H9 (cell line): Measurements from ENCODE around the gene MED7. TPM values are rescaled to one million over a fixed set of nuclear protein-coding genes. Genes with fewer than 3 reads are reported as not detected.

Source experiments
- DNase-seq: peaks from one replicate; pipeline ENCODE4 v3.0.0-alpha.2; 2017
- H2AFZ ChIP-seq: one replicate; pipeline ENCODE4 v1.6.1; 2013; ENCODE audit warnings: mild to moderate bottlenecking, low read length, control low read depth, moderate library complexity
- H2AK5ac ChIP-seq: 2 replicates; pipeline ENCODE4 v1.6.1; 2013; ENCODE audit warnings: low read length, control low read depth, mixed read lengths; ENCODE audit not compliant: insufficient read length
- H2BK120ac ChIP-seq: one replicate; pipeline ENCODE4 v1.6.1; 2013; ENCODE audit warnings: low read depth, mild to moderate bottlenecking, low read length, control low read depth, inconsistent platforms; ENCODE audit not compliant: poor library complexity, severe bottlenecking
- H2BK12ac ChIP-seq: 2 replicates; pipeline ENCODE4 v1.6.1; 2013; ENCODE audit warnings: low read length, control low read depth, mixed read lengths, low read depth; ENCODE audit not compliant: insufficient read length
- H2BK15ac ChIP-seq: 2 replicates; pipeline ENCODE4 v1.6.1; 2013; ENCODE audit warnings: low read depth, low read length, control low read depth
- H2BK20ac ChIP-seq: one replicate; pipeline ENCODE4 v1.6.1; 2013; ENCODE audit warnings: low read depth, mild to moderate bottlenecking, low read length, control low read depth, inconsistent platforms; ENCODE audit not compliant: poor library complexity, severe bottlenecking
- H2BK5ac ChIP-seq: 2 replicates; pipeline ENCODE4 v1.6.1; 2013; ENCODE audit warnings: low read length, control low read depth, mixed read lengths; ENCODE audit not compliant: insufficient read length
- H3K14ac ChIP-seq: 2 replicates; pipeline ENCODE4 v1.6.1; 2013; ENCODE audit warnings: low read length, control low read depth; ENCODE audit not compliant: insufficient read depth
- H3K18ac ChIP-seq: 2 replicates; pipeline ENCODE4 v1.6.1; 2013; ENCODE audit warnings: low read depth, mild to moderate bottlenecking, mixed read lengths, low read length, control low read depth; ENCODE audit not compliant: insufficient read length
- H3K23ac ChIP-seq: 2 replicates; pipeline ENCODE4 v1.6.1; 2013; ENCODE audit warnings: low read length, control low read depth, mixed read lengths, low read depth; ENCODE audit not compliant: insufficient read length
- H3K23me2 ChIP-seq: 2 replicates; pipeline ENCODE4 v1.6.1; 2013; ENCODE audit warnings: low read depth, mild to moderate bottlenecking, mixed read lengths, low read length, control low read depth; ENCODE audit not compliant: insufficient read length, poor library complexity, severe bottlenecking
- H3K27ac ChIP-seq: 2 replicates; pipeline ENCODE4 v1.5.1; 2013; ENCODE audit warnings: low read length, control low read depth, mixed read lengths, low read depth; ENCODE audit not compliant: insufficient read length
- H3K27me3 ChIP-seq: 2 replicates; pipeline ENCODE4 v1.6.1; 2013; ENCODE audit warnings: low read length, control low read depth, inconsistent platforms; ENCODE audit not compliant: insufficient read depth
- H3K4ac ChIP-seq: 2 replicates; pipeline ENCODE4 v1.6.1; 2013; ENCODE audit warnings: low read depth, mild to moderate bottlenecking, control low read depth, inconsistent platforms, low read length, moderate library complexity
- H3K4me1 ChIP-seq: 2 replicates; pipeline ENCODE4 v1.6.1; 2013; ENCODE audit warnings: low read length, control low read depth, inconsistent platforms; ENCODE audit not compliant: insufficient read depth
- H3K4me2 ChIP-seq: 2 replicates; pipeline ENCODE4 v1.6.1; 2013; ENCODE audit warnings: low read length, control low read depth, mixed read lengths; ENCODE audit not compliant: insufficient read length, insufficient read depth
- H3K56ac ChIP-seq: 2 replicates; pipeline ENCODE4 v1.6.1; 2013; ENCODE audit warnings: low read depth, mild to moderate bottlenecking, mixed read lengths, low read length, control low read depth; ENCODE audit not compliant: insufficient read length
- H3K79me1 ChIP-seq: 2 replicates; pipeline ENCODE4 v1.6.1; 2013; ENCODE audit warnings: low read depth, mild to moderate bottlenecking, moderate library complexity, low read length, control low read depth, inconsistent platforms; ENCODE audit not compliant: insufficient read depth, poor library complexity, severe bottlenecking
- H3K79me2 ChIP-seq: 2 replicates; pipeline ENCODE4 v1.6.1; 2013; ENCODE audit warnings: low read length, control low read depth, inconsistent platforms; ENCODE audit not compliant: insufficient read depth
- H3K9ac ChIP-seq: 2 replicates; pipeline ENCODE4 v1.6.1; 2013; ENCODE audit warnings: low read length, control low read depth, mixed read lengths; ENCODE audit not compliant: insufficient read length; ENCODE audit errors: extremely low read depth
- H3K9me3 ChIP-seq: one replicate; pipeline ENCODE4 v1.6.1; 2013; ENCODE audit warnings: low read depth, low read length, inconsistent platforms; ENCODE audit not compliant: control insufficient read depth
- H3T11ph ChIP-seq: one replicate; pipeline ENCODE4 v1.6.1; 2013; ENCODE audit warnings: mild to moderate bottlenecking, low read length, control low read depth, inconsistent platforms
- H4K20me1 ChIP-seq: one replicate; pipeline ENCODE4 v1.6.1; 2013; ENCODE audit not compliant: control insufficient read depth, insufficient read length, insufficient read depth
- H4K5ac ChIP-seq: 2 replicates; pipeline ENCODE4 v1.6.1; 2013; ENCODE audit warnings: low read depth, mild to moderate bottlenecking, mixed read lengths, low read length, control low read depth; ENCODE audit not compliant: insufficient read length
- H4K8ac ChIP-seq: replicated peaks from 2 replicates; pipeline ENCODE4 v1.6.1; 2013; ENCODE audit warnings: low read length, control low read depth, mixed read lengths, low read depth; ENCODE audit not compliant: insufficient read length
- H4K91ac ChIP-seq: 2 replicates; pipeline ENCODE4 v1.6.1; 2013; ENCODE audit warnings: low read depth, mild to moderate bottlenecking, moderate library complexity, mixed read lengths, low read length, control low read depth; ENCODE audit not compliant: insufficient read length
- H3K27ac Mint-ChIP-seq, 3 experiments: 2 replicates in 2 of 3; 3 replicates in 1 of 3; pipeline ENCODE4 v1.8.0; 2020 to 2021; ENCODE audit warnings: mixed read lengths in 3 of 3, mild to moderate bottlenecking in 1 of 3, moderate library complexity in 1 of 3
- H3K27me3 Mint-ChIP-seq: 2 replicates; pipeline ENCODE4 v1.8.0; 2021; ENCODE audit warnings: low read depth, mild to moderate bottlenecking, moderate library complexity, mixed read lengths
- H3K36me3 Mint-ChIP-seq, 3 experiments: 2 replicates in 2 of 3; 3 replicates in 1 of 3; pipeline ENCODE4 v1.8.0; 2020 to 2021; ENCODE audit warnings: low read depth in 3 of 3, mixed read lengths in 3 of 3; ENCODE audit not compliant: insufficient read depth in 1 of 3
- H3K4me1 Mint-ChIP-seq, 2 experiments: 2 replicates each; pipeline ENCODE4 v1.8.0; 2020; ENCODE audit warnings: mixed read lengths in 2 of 2
- H3K4me3 Mint-ChIP-seq, 2 experiments: 2 replicates in 1 of 2; 3 replicates in 1 of 2; pipeline ENCODE4 v1.8.0; 2020 to 2021; ENCODE audit warnings: mild to moderate bottlenecking in 2 of 2, mixed read lengths in 2 of 2, moderate library complexity in 1 of 2
- H3K9me3 Mint-ChIP-seq, 2 experiments: 2 replicates in 1 of 2; 3 replicates in 1 of 2; pipeline ENCODE4 v1.8.0; 2020; ENCODE audit warnings: mild to moderate bottlenecking in 2 of 2, mixed read lengths in 2 of 2, moderate library complexity in 1 of 2
- CTCF ChIP-seq: fragments of 200-600 bp; sonication (generic); conservative IDR thresholded peaks from 3 replicates; pipeline ENCODE4 v1.8.0; 2021; ENCODE audit warnings: antibody characterized with exemption, mild to moderate bottlenecking
- WGBS: extraction: QIAGEN DNeasy Blood & Tissue Kit; methylation state at CpG from one replicate; pipeline ENCODE4 v1.1.7; 2013; ENCODE audit warnings: missing lambda C conversion rate, low lambda C conversion rate, mixed read lengths; ENCODE audit not compliant: insufficient read length; ENCODE audit errors: extremely low coverage; 5-methylcytosine and 5-hydroxymethylcytosine counted together
- total RNA-seq: library from RNA; stranded (reverse); gene quantifications from 2 replicates; pipeline ENCODE4 v1.2.1, GENCODE V29; 2021

The MED7 gene
- total RNA-seq, 1 experiment from 2014 or later = 10.7 TPM

DNA sequence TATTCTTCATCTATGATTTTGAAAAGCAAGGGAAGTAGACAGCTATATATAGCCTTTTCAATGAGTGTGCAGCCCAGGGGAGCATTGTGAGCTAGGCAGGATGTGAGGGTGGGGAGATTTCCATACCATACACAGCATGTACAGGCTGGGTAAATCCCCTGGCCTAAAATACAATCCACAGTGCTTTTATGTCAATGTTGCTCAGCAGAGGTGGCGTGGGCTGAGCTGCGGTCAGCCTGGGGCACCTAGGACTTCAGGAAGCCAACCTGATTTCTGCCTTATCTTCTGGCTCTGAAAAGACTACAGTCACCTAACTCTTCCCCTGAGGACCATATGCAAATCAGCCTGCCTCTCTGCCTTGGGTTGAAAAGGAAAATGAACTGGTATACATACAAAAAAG is 29.7 kb upstream of the MED7 start:
- Histone ChIP-seq H4K5ac (no peak overlapping the region), H3K56ac (no peak overlapping the region), H2BK5ac (no peak overlapping the region), H3K9me3 (no peaks in the 10 kb centered on the region), H3K4me2 (no peak overlapping the region), H3K23ac (no peak overlapping the region), H3K14ac (no peak overlapping the region), H3K23me2 (no peaks in the 10 kb centered on the region), H2BK20ac (no peak overlapping the region), H4K20me1 (no peaks in the 10 kb centered on the region), H4K8ac (no peak overlapping the region), H2AFZ (no peak overlapping the region), H4K91ac (no peak overlapping the region), H2BK12ac (no peak overlapping the region), H2AK5ac (no peak overlapping the region), H3K18ac (no peak overlapping the region), H3T11ph (no peak overlapping the region), H2BK120ac (no peak overlapping the region), H3K79me1 (no peaks in the 10 kb centered on the region), H3K9ac (no peak overlapping the region), H3K27ac (no peak overlapping the region), H3K27me3 (no peaks in the 10 kb centered on the region), H3K4ac (no peak overlapping the region), H3K4me1 (no peaks in the 10 kb centered on the region), H2BK15ac (no peak overlapping the region), H3K79me2 (no peaks in the 10 kb centered on the region)
- Mint-ChIP-seq H3K36me3 (peaks cover 0 to 6% (median 0%) of the 10 kb centered on the region in 3 experiments; a peak in 2 of 7 replicates), H3K27ac (peak overlapping the region in 1 of 3 experiments; percentile 21; a peak in 1 of 7 replicates), H3K4me1 (peaks cover 18 to 22% of the 10 kb centered on the region in 2 experiments), H3K4me3 (no peak overlapping the region), H3K27me3 (peaks cover 1% of the 10 kb centered on the region; the same call in 1 of the 2 replicates), H3K9me3 (peaks cover 3 to 5% of the 10 kb centered on the region in 2 experiments; a peak in 4 of 5 replicates)
- no CpG with 5 or more reads among the region's 2 CpGs for WGBS
- no peak for TF ChIP-seq CTCF
- no peak for DNase-seq
